CD14-positive monocyte (primary cell): Measurements from ENCODE around the gene QKI. TPM values are rescaled to one million over a fixed set of nuclear protein-coding genes. Genes with fewer than 3 reads are reported as not detected.
A peak's percentile ranks its signal among the peaks of the same experiment; 100 is the strongest.

Experiments
- DNase-seq, 3 donors: peaks; one replicate each; pipeline ENCODE4 v3.0.0-alpha.2; 2011 to 2022
- H2AFZ ChIP-seq: 2 replicates; pipeline ENCODE4 v1.6.0; 2012; ENCODE audit warnings: mild to moderate bottlenecking, low read depth, low read length, inconsistent platforms; ENCODE audit not compliant: insufficient read depth, poor library complexity, severe bottlenecking
- H3K27ac ChIP-seq, 2 donors: 1 replicate in 1 of 2; 2 replicates in 1 of 2; pipeline ENCODE4 v1.5.1; 2012 to 2013; ENCODE audit warnings: low read length in 2 of 2, control low read depth in 1 of 2, inconsistent platforms in 1 of 2, low read depth in 1 of 2, mild to moderate bottlenecking in 1 of 2
- H3K27me3 ChIP-seq, 2 donors: one replicate each; pipeline versions ENCODE4 v1.6.0 to v1.6.1; 2011 to 2013; ENCODE audit warnings: low read length in 2 of 2; ENCODE audit not compliant: control insufficient read depth in 2 of 2, insufficient read depth in 2 of 2
- H3K36me3 ChIP-seq, 2 donors: replicated peaks in 1 of 2; 1 replicate in 1 of 2; 2 replicates in 1 of 2; pipeline versions ENCODE4 v1.5.1 to v1.6.1; 2012 to 2013; ENCODE audit warnings: low read length in 2 of 2, control low read depth in 1 of 2, inconsistent platforms in 1 of 2, mild to moderate bottlenecking in 1 of 2; ENCODE audit not compliant: insufficient read depth in 2 of 2, control insufficient read depth in 1 of 2
- H3K4me1 ChIP-seq, 2 donors: 1 replicate in 1 of 2; 2 replicates in 1 of 2; pipeline versions ENCODE4 v1.5.1 to v1.6.1; 2012 to 2013; ENCODE audit warnings: low read length in 2 of 2, control low read depth in 1 of 2, inconsistent platforms in 1 of 2, mild to moderate bottlenecking in 1 of 2, moderate library complexity in 1 of 2; ENCODE audit not compliant: insufficient read depth in 2 of 2, control insufficient read depth in 1 of 2
- H3K4me2 ChIP-seq: replicated peaks from 2 replicates; pipeline ENCODE3; 2012; ENCODE audit warnings: low read length, moderate library complexity, mild to moderate bottlenecking; ENCODE audit not compliant: poor library complexity, severe bottlenecking; ENCODE audit errors: extremely low read depth
- H3K4me3 ChIP-seq, 3 experiments: fragments of 200-600 bp in 1 of 3; sonication (generic) in 1 of 3; replicated peaks in 1 of 3; 1 replicate in 2 of 3; 2 replicates in 1 of 3; pipeline ENCODE4 v1.5.1; 2011 to 2013; ENCODE audit warnings: low read length in 3 of 3, mild to moderate bottlenecking in 3 of 3, control low read depth in 2 of 3, low read depth in 2 of 3, inconsistent platforms in 1 of 3, moderate library complexity in 1 of 3
- H3K79me2 ChIP-seq: 2 replicates; pipeline ENCODE4 v1.6.0; 2012; ENCODE audit warnings: mild to moderate bottlenecking, control low read depth, inconsistent platforms, low read length, moderate library complexity; ENCODE audit not compliant: insufficient read depth
- H3K9ac ChIP-seq: 2 replicates; pipeline ENCODE4 v1.6.0; 2017; ENCODE audit warnings: low read length, mild to moderate bottlenecking; ENCODE audit not compliant: insufficient read depth, poor library complexity, severe bottlenecking
- H3K9me3 ChIP-seq, 2 donors: replicated peaks in 1 of 2; 1 replicate in 1 of 2; 2 replicates in 1 of 2; pipeline versions ENCODE4 v1.5.1 to v1.6.1; 2012 to 2013; ENCODE audit warnings: low read length in 2 of 2, control low read depth in 1 of 2; ENCODE audit not compliant: control insufficient read depth in 1 of 2, insufficient read depth in 1 of 2
- H4K20me1 ChIP-seq: 2 replicates; pipeline ENCODE4 v1.6.0; 2012; ENCODE audit warnings: mild to moderate bottlenecking, low read length, control low read depth, moderate library complexity; ENCODE audit not compliant: insufficient read depth
- H3K27ac Mint-ChIP-seq, 7 donors: one replicate each; pipeline ENCODE4 v1.8.0; 2020; ENCODE audit warnings: mild to moderate bottlenecking in 7 of 7, mixed read lengths in 7 of 7, moderate library complexity in 6 of 7, inconsistent platforms in 2 of 7
- H3K27me3 Mint-ChIP-seq, 3 donors: one replicate each; pipeline ENCODE4 v1.8.0; 2021 to 2022; ENCODE audit warnings: low read depth in 3 of 3, mild to moderate bottlenecking in 3 of 3, mixed read lengths in 3 of 3, moderate library complexity in 3 of 3, inconsistent platforms in 1 of 3
- H3K36me3 Mint-ChIP-seq, 2 donors: one replicate each; pipeline ENCODE4 v1.8.0; 2020; ENCODE audit warnings: mixed read lengths in 2 of 2, inconsistent platforms in 1 of 2, mild to moderate bottlenecking in 1 of 2
- H3K4me1 Mint-ChIP-seq: one replicate; pipeline ENCODE4 v1.8.0; 2020; ENCODE audit warnings: mild to moderate bottlenecking, mixed read lengths
- H3K4me3 Mint-ChIP-seq, 2 donors: one replicate each; pipeline ENCODE4 v1.8.0; 2020; ENCODE audit warnings: mild to moderate bottlenecking in 2 of 2, mixed read lengths in 2 of 2, moderate library complexity in 1 of 2
- H3K9me3 Mint-ChIP-seq, 7 donors: one replicate each; pipeline ENCODE4 v1.8.0; 2020 to 2022; ENCODE audit warnings: mixed read lengths in 7 of 7, mild to moderate bottlenecking in 6 of 7, moderate library complexity in 6 of 7, inconsistent platforms in 2 of 7
- WGBS: methylation state at CpG from one replicate; pipeline ENCODE4 v1.1.5; 2013; ENCODE audit warnings: missing lambda C conversion rate; ENCODE audit not compliant: insufficient coverage; 5-methylcytosine and 5-hydroxymethylcytosine counted together
- intact Hi-C, 2 donors: fragments of 100-400 bp; cut with micrococcal nuclease; formaldehyde crosslinking; loops; one replicate each; pipeline versions ENCODE4 v1.15.0 to v1.15.1; 2023
- polyA plus RNA-seq, 3 donors: library from polyadenylated mRNA; depleted of rRNA in 1 of 3; unstranded in 2 of 3; stranded (reverse) in 1 of 3; fragments of 300-500 nt in 2 of 3; fragments of >200 nt in 1 of 3; fragmentation: Illumina TruSeq in 2 of 3; gene quantifications; 1 replicate in 2 of 3; 2 replicates in 1 of 3; pipeline ENCODE4 v1.2.3, GENCODE V29; 2012 to 2021
- TF ChIP-seq, protein P1 (sequence below): fragments of 200-600 bp; IDR thresholded peaks from one replicate; pipeline ENCODE4 v1.8.0; 2022; ENCODE audit warnings: antibody characterized with exemption, mild to moderate bottlenecking

QKI gene
- polyA plus RNA-seq, 3 donors = 24.3 to 154 (median 71.8) TPM

DNA sequence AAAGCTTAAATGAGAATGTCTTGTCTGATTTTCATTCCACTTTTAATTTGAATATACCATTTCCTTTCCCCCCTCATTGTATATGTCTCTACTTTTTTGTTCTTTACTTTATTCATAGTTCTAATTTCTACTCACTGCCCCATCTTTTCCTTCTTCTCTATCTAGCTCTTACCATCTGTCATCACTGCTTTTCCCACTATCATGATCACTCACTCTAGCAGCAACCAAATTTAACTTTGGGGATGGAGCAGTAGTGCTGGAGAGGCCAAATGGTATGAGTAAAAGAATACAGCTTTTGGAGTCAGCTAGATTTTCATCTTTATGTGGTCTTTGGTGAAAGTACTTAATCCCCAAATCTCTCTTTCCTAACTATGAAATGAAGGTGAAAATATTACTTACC, 25.5 kb downstream of the QKI start:
- H2AFZ ChIP-seq = no peak overlapping the region
- H3K27ac Mint-ChIP-seq = peak overlapping the region in 1 of 7 donors; percentile 39
- TF ChIP-seq, protein P1, sequence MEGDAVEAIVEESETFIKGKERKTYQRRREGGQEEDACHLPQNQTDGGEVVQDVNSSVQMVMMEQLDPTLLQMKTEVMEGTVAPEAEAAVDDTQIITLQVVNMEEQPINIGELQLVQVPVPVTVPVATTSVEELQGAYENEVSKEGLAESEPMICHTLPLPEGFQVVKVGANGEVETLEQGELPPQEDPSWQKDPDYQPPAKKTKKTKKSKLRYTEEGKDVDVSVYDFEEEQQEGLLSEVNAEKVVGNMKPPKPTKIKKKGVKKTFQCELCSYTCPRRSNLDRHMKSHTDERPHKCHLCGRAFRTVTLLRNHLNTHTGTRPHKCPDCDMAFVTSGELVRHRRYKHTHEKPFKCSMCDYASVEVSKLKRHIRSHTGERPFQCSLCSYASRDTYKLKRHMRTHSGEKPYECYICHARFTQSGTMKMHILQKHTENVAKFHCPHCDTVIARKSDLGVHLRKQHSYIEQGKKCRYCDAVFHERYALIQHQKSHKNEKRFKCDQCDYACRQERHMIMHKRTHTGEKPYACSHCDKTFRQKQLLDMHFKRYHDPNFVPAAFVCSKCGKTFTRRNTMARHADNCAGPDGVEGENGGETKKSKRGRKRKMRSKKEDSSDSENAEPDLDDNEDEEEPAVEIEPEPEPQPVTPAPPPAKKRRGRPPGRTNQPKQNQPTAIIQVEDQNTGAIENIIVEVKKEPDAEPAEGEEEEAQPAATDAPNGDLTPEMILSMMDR = no peak
- H3K4me1 ChIP-seq = peaks cover 3 to 40% of the 10 kb centered on the region in 2 donors
- no peak for DNase-seq
- H3K27me3 ChIP-seq = no peaks in the 10 kb centered on the region
- H3K4me3 Mint-ChIP-seq = no peak overlapping the region
- H3K4me2 ChIP-seq = no peak overlapping the region
- intact Hi-C loops = loop anchor here in 1 of 2 donors (2.0 kb wide), 1 partner anchor 17 kb away; no protein-coding TSS in a partner anchor
- no peak overlapping the region for H3K9ac ChIP-seq
- peaks cover 0 to 2% (median 0%) of the 10 kb centered on the region in 3 donors for H3K27me3 Mint-ChIP-seq
- H3K36me3 Mint-ChIP-seq = peaks cover 2 to 11% of the 10 kb centered on the region in 2 donors
- H3K4me1 Mint-ChIP-seq = peaks cover 50% of the 10 kb centered on the region
- peaks cover 0 to 2% (median 0%) of the 10 kb centered on the region in 7 donors for H3K9me3 Mint-ChIP-seq
- no peak overlapping the region for H3K27ac ChIP-seq
- no peak overlapping the region for H3K4me3 ChIP-seq
- H4K20me1 ChIP-seq = peaks cover 100% of the 10 kb centered on the region
- H3K9me3 ChIP-seq = no peaks in the 10 kb centered on the region
- H3K36me3 ChIP-seq = peaks cover 0 to 4% of the 10 kb centered on the region in 2 donors
- H3K79me2 ChIP-seq = peaks cover 100% of the 10 kb centered on the region

DNA sequence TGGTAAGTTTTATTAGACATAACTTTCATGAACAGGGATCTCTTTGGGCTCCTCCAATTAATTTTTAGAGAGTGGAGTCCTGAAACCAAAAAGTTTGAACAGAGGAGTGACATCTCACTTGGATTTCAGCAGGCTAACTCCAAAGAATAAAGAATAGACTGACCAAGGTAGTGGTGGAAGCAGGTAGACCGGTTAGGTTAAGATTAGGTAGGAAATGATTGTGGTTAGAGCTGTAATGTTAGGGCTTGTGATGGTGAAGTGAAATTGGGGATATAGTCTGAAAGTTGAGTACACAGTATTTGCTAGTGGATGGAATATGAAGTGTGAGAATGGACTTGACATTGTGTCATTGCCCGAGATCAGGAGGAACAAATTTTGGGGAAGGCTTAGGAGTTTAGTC, 27.8 kb downstream of the QKI start:
- intact Hi-C loops = no loop called here
- WGBS = 82% methylated on average over 2 of the region's 2 CpGs
- TF ChIP-seq, protein P1 = no peak

More for the DNA sequence above, 27.8 kb downstream of the QKI start:
- Mint-ChIP-seq H3K4me3 (peak overlapping the region in 1 of 2 donors; percentile 4), H3K27ac (peak overlapping the region in 3 of 7 donors; percentile 11 to 21 (median 20)), H3K36me3 (peaks cover 2 to 19% of the 10 kb centered on the region in 2 donors), H3K9me3 (no peaks in the 10 kb centered on the region), H3K27me3 (no peaks in the 10 kb centered on the region), H3K4me1 (peaks cover 37% of the 10 kb centered on the region)
- H3K4me3 ChIP-seq = no peak overlapping the region
- no peak overlapping the region for H3K4me2 ChIP-seq
- H3K79me2 ChIP-seq = peaks cover 100% of the 10 kb centered on the region
- no peaks in the 10 kb centered on the region for H3K27me3 ChIP-seq
- H3K9ac ChIP-seq = no peak overlapping the region
- H3K4me1 ChIP-seq = peaks cover 3 to 18% of the 10 kb centered on the region in 2 donors
- DNase-seq = no peak
- H3K27ac ChIP-seq = no peak overlapping the region
- no peaks in the 10 kb centered on the region for H3K9me3 ChIP-seq
- peaks cover 100% of the 10 kb centered on the region for H4K20me1 ChIP-seq
- H2AFZ ChIP-seq = no peak overlapping the region
- H3K36me3 ChIP-seq = peaks cover 3 to 4% of the 10 kb centered on the region in 2 donors
